Activated CD4-positive, alpha-beta T cell treated with anti-CD3 and anti-CD28 coated beads, Interleukin-2, amount 10 ng/mL, durations not matched to agents 7 days and 5 days (primary cell): Measurements from ENCODE around the gene LGALS7B. TPM values are rescaled to one million over a fixed set of nuclear protein-coding genes. Genes with fewer than 3 reads are reported as not detected.
"Not testable (repeated sequence)": the region's sequence is repeated elsewhere in the genome, so short reads cannot be mapped to it uniquely, and the experiment has no call there.

Experiments
- CTCF ChIA-PET: fragments of 350-600 bp; sonication (Branson Sonifier 250); formaldehyde crosslinking; loops from one replicate; lab custom pipeline; 2021; ENCODE audit warnings: antibody characterized with exemption; lab: Charles Lee
- POLR2A ChIA-PET: fragments of 350-600 bp; sonication (Branson Sonifier 250); formaldehyde crosslinking; loops from one replicate; lab custom pipeline; 2021; ENCODE audit warnings: antibody characterized with exemption; lab: Charles Lee
- DNase-seq: peaks from one replicate; pipeline ENCODE4 v3.0.0-alpha.2; 2020
- H3K27ac Mint-ChIP-seq: one replicate; pipeline ENCODE4 v1.8.0; 2021; ENCODE audit warnings: mild to moderate bottlenecking, moderate library complexity, mixed read lengths
- H3K27me3 Mint-ChIP-seq: one replicate; pipeline ENCODE4 v1.8.0; 2021; ENCODE audit warnings: mixed read lengths
- H3K36me3 Mint-ChIP-seq: one replicate; pipeline ENCODE4 v1.8.0; 2021; ENCODE audit warnings: low read depth, mixed read lengths
- H3K4me1 Mint-ChIP-seq: one replicate; pipeline ENCODE4 v1.8.0; 2021; ENCODE audit warnings: mixed read lengths
- H3K4me3 Mint-ChIP-seq: one replicate; pipeline ENCODE4 v1.8.0; 2021; ENCODE audit warnings: mild to moderate bottlenecking, moderate library complexity, mixed read lengths
- H3K9me3 Mint-ChIP-seq: one replicate; pipeline ENCODE4 v1.8.0; 2021; ENCODE audit warnings: mixed read lengths
- total RNA-seq, 2 experiments: library from RNA; stranded (reverse); gene quantifications; one replicate each; pipeline ENCODE4 v1.2.3, GENCODE V29; 2021

The LGALS7B gene
- total RNA-seq, 2 experiments from 2014 or later: not detected

GRCh38 chr19:38773469-38774177 is 15.4 kb upstream of the LGALS7B start, which contains the start of gene LGALS7:
LGALS7 (minus strand) TSS chr19:38773517; CDS start chr19:38773492, 25 bp downstream.
- no peak for DNase-seq
- ChIA-PET POLR2A (no interaction called here), CTCF (interaction anchor here (0.7 kb wide), 1 partner anchor 9 kb away, joined by 3 read pairs; no protein-coding TSS in a partner anchor)
- Mint-ChIP-seq H3K4me3 (no peak within 1 kb of the TSS), H3K36me3 (no peaks in the 10 kb centered on the region), H3K4me1 (peaks cover 7% of the 10 kb centered on the region), H3K9me3 (no peaks in the 10 kb centered on the region), H3K27ac (no peak within 1 kb of the TSS), H3K27me3 (peaks cover 2% of the 10 kb centered on the region)

- Mint-ChIP-seq H3K4me1 (peaks cover 4% of the 10 kb centered on the region), H3K4me3 (no peak overlapping the region), H3K27ac (no peak overlapping the region), H3K36me3 (no peaks in the 10 kb centered on the region), H3K9me3 (no peaks in the 10 kb centered on the region), H3K27me3 (peaks cover 5% of the 10 kb centered on the region)
- CTCF ChIA-PET: no interaction called here
- POLR2A ChIA-PET: no interaction called here
- no peak for DNase-seq
These were observed 14.6 kb upstream of the LGALS7B start for GRCh38 chr19:38774181-38774950.

GRCh38 chr19:38778733-38779132 is 10.3 kb upstream of the LGALS7B start:
- Mint-ChIP-seq H3K27me3 (peaks cover 15% of the 10 kb centered on the region), H3K36me3 (no peaks in the 10 kb centered on the region), H3K9me3 (no peaks in the 10 kb centered on the region), H3K4me1 (peaks cover 1% of the 10 kb centered on the region), H3K4me3 (no peak overlapping the region), H3K27ac (no peak overlapping the region)
- CTCF ChIA-PET: interaction anchor here (0.6 kb wide), 1 partner anchor 35 kb away, joined by 4 read pairs; no protein-coding TSS in a partner anchor
- POLR2A ChIA-PET: no interaction called here
- no peak for DNase-seq

- DNase-seq: no peak
- Mint-ChIP-seq H3K27ac (no peak overlapping the region), H3K36me3 (no peaks in the 10 kb centered on the region), H3K9me3 (no peaks in the 10 kb centered on the region), H3K4me1 (peaks cover 3% of the 10 kb centered on the region), H3K4me3 (no peak overlapping the region), H3K27me3 (peaks cover 15% of the 10 kb centered on the region)
- POLR2A ChIA-PET: no interaction called here
- CTCF ChIA-PET: no interaction called here
These were observed 8.6 kb upstream of the LGALS7B start for GRCh38 chr19:38780443-38780842.

- CTCF ChIA-PET: interaction anchor here (2.2 kb wide), 1 partner anchor 11 kb away, joined by 6 read pairs; no protein-coding TSS in a partner anchor
- DNase-seq: no peak
- POLR2A ChIA-PET: no interaction called here
- Mint-ChIP-seq H3K27ac (no peak overlapping the region), H3K9me3 (no peaks in the 10 kb centered on the region), H3K4me1 (peaks cover 3% of the 10 kb centered on the region), H3K27me3 (peaks cover 15% of the 10 kb centered on the region), H3K4me3 (no peak overlapping the region), H3K36me3 (no peaks in the 10 kb centered on the region)
These were observed 7.9 kb upstream of the LGALS7B start for GRCh38 chr19:38781058-38781457.

GRCh38 chr19:38782212-38782611 is 6.8 kb upstream of the LGALS7B start:
- not testable (repeated sequence) for H3K9me3 Mint-ChIP-seq, DNase-seq, H3K4me3 Mint-ChIP-seq

GRCh38 chr19:38784224-38784623 is 4.8 kb upstream of the LGALS7B start:
- Mint-ChIP-seq H3K9me3 (no peaks in the 10 kb centered on the region), H3K27me3 (peaks cover 10% of the 10 kb centered on the region), H3K36me3 (no peaks in the 10 kb centered on the region), H3K27ac (no peak overlapping the region), H3K4me3 (no peak overlapping the region), H3K4me1 (peaks cover 7% of the 10 kb centered on the region)
- DNase-seq: no peak
- CTCF ChIA-PET: interaction anchor here (0.6 kb wide), 1 partner anchor 305 kb away, joined by 3 read pairs; no protein-coding TSS in a partner anchor
- POLR2A ChIA-PET: no interaction called here

More at GRCh38 chr19:38782212-38782611, 6.8 kb upstream of the LGALS7B start:
- H3K4me1 Mint-ChIP-seq, POLR2A ChIA-PET, H3K27ac Mint-ChIP-seq, H3K36me3 Mint-ChIP-seq: not testable (repeated sequence)
- H3K27me3 Mint-ChIP-seq: peaks cover 15% of the 10 kb centered on the region
- CTCF ChIA-PET: interaction anchor here (1.3 to 2.2 kb wide), 3 partner anchors 9 to 34 kb away, joined by 3 to 6 read pairs (median 3); partner anchors contain the start of gene LGALS7

GRCh38 chr19:38785187-38785699 is 3.8 kb upstream of the LGALS7B start:
- Mint-ChIP-seq H3K36me3 (no peaks in the 10 kb centered on the region), H3K27me3 (peaks cover 9% of the 10 kb centered on the region), H3K4me3 (no peak overlapping the region), H3K4me1 (peaks cover 7% of the 10 kb centered on the region), H3K27ac (no peak overlapping the region), H3K9me3 (no peaks in the 10 kb centered on the region)
- POLR2A ChIA-PET: no interaction called here
- DNase-seq: no peak
- CTCF ChIA-PET: no interaction called here

- H3K9me3 Mint-ChIP-seq, H3K36me3 Mint-ChIP-seq, H3K27ac Mint-ChIP-seq, H3K27me3 Mint-ChIP-seq, POLR2A ChIA-PET, H3K4me1 Mint-ChIP-seq, DNase-seq, H3K4me3 Mint-ChIP-seq: not testable (repeated sequence)
- CTCF ChIA-PET: interaction anchor here (0.6 to 2.5 kb wide), 2 partner anchors 17 to 25 kb away, joined by 3 to 10 read pairs; no protein-coding TSS in a partner anchor
These were observed 2.9 kb upstream of the LGALS7B start for GRCh38 chr19:38786061-38786460.

GRCh38 chr19:38786572-38787265 is 2.3 kb upstream of the LGALS7B start:
- H3K27me3 Mint-ChIP-seq: peaks cover 2% of the 10 kb centered on the region

GRCh38 chr19:38790507-38791403 is 1.8 kb downstream of the LGALS7B start:
- H3K27me3 Mint-ChIP-seq, POLR2A ChIA-PET, CTCF ChIA-PET, H3K36me3 Mint-ChIP-seq, DNase-seq, H3K4me1 Mint-ChIP-seq, H3K27ac Mint-ChIP-seq, H3K4me3 Mint-ChIP-seq, H3K9me3 Mint-ChIP-seq: not testable (repeated sequence)

More at GRCh38 chr19:38786572-38787265, 2.3 kb upstream of the LGALS7B start:
- H3K27ac Mint-ChIP-seq: no peak overlapping the region
- H3K9me3 Mint-ChIP-seq: no peaks in the 10 kb centered on the region
- ChIA-PET POLR2A (interaction anchor here (0.6 kb wide), 1 partner anchor 413 kb away, joined by 6 read pairs; the partner anchor contains the start of gene PSMD8), CTCF (interaction anchor here (0.6 to 2.5 kb wide), 2 partner anchors 17 to 26 kb away, joined by 3 to 10 read pairs; no protein-coding TSS in a partner anchor)
- H3K4me3 Mint-ChIP-seq: no peak overlapping the region
- no peaks in the 10 kb centered on the region for H3K36me3 Mint-ChIP-seq
- peaks cover 7% of the 10 kb centered on the region for H3K4me1 Mint-ChIP-seq
- DNase-seq: no peak
